ENCODE measurements around the gene AKAP6.

The AKAP6 gene

GRCh38 chr14:32731249-32731648 lies 402.2 kb downstream of the AKAP6 start:
- no peak for TF ChIP-seq CTCF (conservative IDR thresholded peaks at IDR 0.05; ENCODE audit: low read depth, low read length)
- DNase-seq (ENCODE audit: low read depth): no peak

GRCh38 chr14:32733015-32733414 lies 403.9 kb downstream of the AKAP6 start:
- no peak for TF ChIP-seq CTCF (conservative IDR thresholded peaks at IDR 0.05; ENCODE audit: low read depth, low read length)
- no peak overlapping the region for H3K4me3 ChIP-seq (ENCODE audit: low read depth, low read length)

More at GRCh38 chr14:32731249-32731648, 402.2 kb downstream of the AKAP6 start:
- H3K4me3 ChIP-seq (ENCODE audit: low read depth, low read length): no peak overlapping the region

GRCh38 chr14:32734261-32734660 lies 405.2 kb downstream of the AKAP6 start:
- DNase-seq (ENCODE audit: low read depth): no peak
- H3K4me3 ChIP-seq (ENCODE audit: low read depth, low read length): no peak overlapping the region
- no peak for TF ChIP-seq CTCF (conservative IDR thresholded peaks at IDR 0.05; ENCODE audit: low read depth, low read length)

More at GRCh38 chr14:32733015-32733414, 403.9 kb downstream of the AKAP6 start:
- DNase-seq (ENCODE audit: low read depth): no peak

- TF ChIP-seq CTCF (conservative IDR thresholded peaks at IDR 0.05; ENCODE audit: low read depth, low read length): no peak
- no peak for DNase-seq (ENCODE audit: low read depth)
- H3K4me3 ChIP-seq (ENCODE audit: low read depth, low read length): no peak overlapping the region
Measured at GRCh38 chr14:32737621-32738020, 408.5 kb downstream of the AKAP6 start.

GRCh38 chr14:32738206-32738871 lies 409.2 kb downstream of the AKAP6 start:
- no peak for DNase-seq (ENCODE audit: low read depth)
- no peak for TF ChIP-seq CTCF (conservative IDR thresholded peaks at IDR 0.05; ENCODE audit: low read depth, low read length)
- H3K4me3 ChIP-seq (ENCODE audit: low read depth, low read length): no peak overlapping the region

GRCh38 chr14:32744811-32745445 lies 415.8 kb downstream of the AKAP6 start:
- TF ChIP-seq CTCF (conservative IDR thresholded peaks at IDR 0.05; ENCODE audit: low read depth, low read length): no peak
- DNase-seq (ENCODE audit: low read depth): no peak
- no peak overlapping the region for H3K4me3 ChIP-seq (ENCODE audit: low read depth, low read length)

GRCh38 chr14:32754209-32754608 lies 425.1 kb downstream of the AKAP6 start:
- DNase-seq (ENCODE audit: low read depth): no peak
- no peak for TF ChIP-seq CTCF (conservative IDR thresholded peaks at IDR 0.05; ENCODE audit: low read depth, low read length)
- H3K4me3 ChIP-seq (ENCODE audit: low read depth, low read length): no peak overlapping the region

Data from choroid plexus epithelial cell (primary cell).